MM.1S (cell line): Measurements from ENCODE around the gene ATXN1L.

ENCODE experiments used
- DNase-seq: peaks from one replicate; pipeline ENCODE4 v3.0.0-alpha.2; 2015
- H2AFZ ChIP-seq: fragments of 300-600 bp; sonication (generic); 2 replicates; pipeline ENCODE4 v1.6.0; 2016; ENCODE audit warnings: antibody characterized with exemption, low read length
- H3F3A ChIP-seq: fragments of 300-600 bp; sonication (generic); 2 replicates; pipeline ENCODE4 v1.6.1; 2016; ENCODE audit warnings: mild to moderate bottlenecking, antibody characterized with exemption, low read length, moderate library complexity, mixed read lengths; ENCODE audit not compliant: insufficient read depth
- H3K27ac ChIP-seq: fragments of 300-600 bp; sonication (generic); 2 replicates; pipeline ENCODE4 v1.5.1; 2016; ENCODE audit warnings: mild to moderate bottlenecking, low read length
- H3K27me3 ChIP-seq: fragments of 300-600 bp; sonication (generic); replicated peaks from 2 replicates; pipeline ENCODE4 v1.6.0; 2016; ENCODE audit warnings: low read length; ENCODE audit not compliant: insufficient read depth
- H3K36me3 ChIP-seq: fragments of 300-600 bp; sonication (generic); replicated peaks from 2 replicates; pipeline ENCODE4 v1.6.1; 2016; ENCODE audit warnings: mild to moderate bottlenecking, low read length, mixed read lengths; ENCODE audit not compliant: insufficient read depth
- H3K4me1 ChIP-seq: fragments of 300-600 bp; sonication (generic); 2 replicates; pipeline ENCODE4 v1.6.1; 2016; ENCODE audit warnings: low read length, mixed read lengths
- H3K4me2 ChIP-seq: fragments of 300-600 bp; sonication (generic); 2 replicates; pipeline ENCODE4 v1.6.0; 2016; ENCODE audit warnings: low read depth, low read length
- H3K4me3 ChIP-seq: fragments of 300-600 bp; sonication (generic); 2 replicates; pipeline ENCODE4 v1.5.1; 2016; ENCODE audit warnings: low read length, mixed read lengths
- H3K79me2 ChIP-seq: fragments of 300-600 bp; sonication (generic); 2 replicates; pipeline ENCODE4 v1.6.1; 2016; ENCODE audit warnings: mixed run types, low read length, mixed read lengths
- H3K9ac ChIP-seq: fragments of 300-600 bp; sonication (generic); 2 replicates; pipeline ENCODE4 v1.6.1; 2016; ENCODE audit warnings: low read length, mixed read lengths
- H3K9me2 ChIP-seq: fragments of 300-600 bp; sonication (generic); replicated peaks from 2 replicates; pipeline ENCODE4 v1.6.1; 2016; ENCODE audit warnings: mild to moderate bottlenecking, low read length, mixed read lengths; ENCODE audit not compliant: insufficient read depth
- H3K9me3 ChIP-seq: fragments of 300-600 bp; sonication (generic); replicated peaks from 2 replicates; pipeline ENCODE4 v1.6.1; 2016; ENCODE audit warnings: mild to moderate bottlenecking, low read length, mixed read lengths; ENCODE audit not compliant: insufficient read depth
- H4K20me1 ChIP-seq: fragments of 300-600 bp; sonication (generic); 2 replicates; pipeline ENCODE4 v1.6.1; 2016; ENCODE audit warnings: mild to moderate bottlenecking, low read length, moderate library complexity, mixed read lengths; ENCODE audit not compliant: insufficient read depth
- EZH2 ChIP-seq: fragments of 300-600 bp; sonication (generic); optimal IDR thresholded peaks from 2 replicates; pipeline ENCODE3; 2017; ENCODE audit warnings: low read depth, mild to moderate bottlenecking, antibody characterized with exemption, low read length, mixed read lengths
- EZH2phosphoT487 ChIP-seq: fragments of 300-600 bp; sonication (generic); IDR thresholded peaks from 2 replicates; pipeline ENCODE4 v1.6.1; 2018; ENCODE audit warnings: antibody characterized with exemption, low read length
- TF ChIP-seq, protein P1 (sequence below): fragments of 300-600 bp; sonication (generic); IDR thresholded peaks from 2 replicates; pipeline ENCODE4 v1.5.1; 2016; ENCODE audit warnings: antibody characterized with exemption, low read length, mixed read lengths

Gene ATXN1L

DNA sequence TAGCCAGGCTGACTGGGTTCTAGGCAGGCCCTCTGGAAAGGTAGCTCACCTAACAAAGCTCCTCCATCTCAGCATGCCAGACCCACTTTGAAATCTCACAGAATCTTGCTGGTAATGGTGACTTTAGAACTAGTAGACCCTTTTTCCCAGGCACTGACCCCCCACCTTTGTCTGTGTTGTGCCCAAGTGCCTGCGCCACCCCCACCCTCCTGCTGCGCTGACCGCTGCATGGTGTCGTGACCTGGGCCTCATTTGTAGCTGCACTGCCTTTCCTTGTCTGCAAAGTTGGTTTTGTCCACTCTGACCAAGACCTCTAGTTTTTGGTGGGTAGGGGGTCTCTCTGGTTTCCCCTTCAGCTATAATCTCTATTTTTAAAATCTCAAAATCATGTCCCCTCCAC lies 6.8 kb downstream of the ATXN1L start:
- no peaks in the 10 kb centered on the region for H3K9me2 ChIP-seq
- no peak for TF ChIP-seq EZH2phosphoT487
- TF ChIP-seq, protein P1, sequence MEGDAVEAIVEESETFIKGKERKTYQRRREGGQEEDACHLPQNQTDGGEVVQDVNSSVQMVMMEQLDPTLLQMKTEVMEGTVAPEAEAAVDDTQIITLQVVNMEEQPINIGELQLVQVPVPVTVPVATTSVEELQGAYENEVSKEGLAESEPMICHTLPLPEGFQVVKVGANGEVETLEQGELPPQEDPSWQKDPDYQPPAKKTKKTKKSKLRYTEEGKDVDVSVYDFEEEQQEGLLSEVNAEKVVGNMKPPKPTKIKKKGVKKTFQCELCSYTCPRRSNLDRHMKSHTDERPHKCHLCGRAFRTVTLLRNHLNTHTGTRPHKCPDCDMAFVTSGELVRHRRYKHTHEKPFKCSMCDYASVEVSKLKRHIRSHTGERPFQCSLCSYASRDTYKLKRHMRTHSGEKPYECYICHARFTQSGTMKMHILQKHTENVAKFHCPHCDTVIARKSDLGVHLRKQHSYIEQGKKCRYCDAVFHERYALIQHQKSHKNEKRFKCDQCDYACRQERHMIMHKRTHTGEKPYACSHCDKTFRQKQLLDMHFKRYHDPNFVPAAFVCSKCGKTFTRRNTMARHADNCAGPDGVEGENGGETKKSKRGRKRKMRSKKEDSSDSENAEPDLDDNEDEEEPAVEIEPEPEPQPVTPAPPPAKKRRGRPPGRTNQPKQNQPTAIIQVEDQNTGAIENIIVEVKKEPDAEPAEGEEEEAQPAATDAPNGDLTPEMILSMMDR = no peak
- TF ChIP-seq EZH2 = no peak
- no peak overlapping the region for H2AFZ ChIP-seq
- H4K20me1 ChIP-seq = no peaks in the 10 kb centered on the region
- H3K4me3 ChIP-seq = no peak overlapping the region
- 0 out of 2 replicates have a peak, but pooled peaks cover 7% of the 10 kb centered on the region for H3K36me3 ChIP-seq
- no peaks in the 10 kb centered on the region for H3K9me3 ChIP-seq
- no peak for DNase-seq
- peak overlapping the region; percentile 92 for H3K27ac ChIP-seq
- peaks cover 22% of the 10 kb centered on the region for H3F3A ChIP-seq
- no peaks in the 10 kb centered on the region for H3K27me3 ChIP-seq
- H3K4me2 ChIP-seq = peak overlapping the region; percentile 79
- H3K4me1 ChIP-seq = peaks cover 49% of the 10 kb centered on the region
- peak overlapping the region; percentile 51; the same call in 1 of the 2 replicates for H3K9ac ChIP-seq
- H3K79me2 ChIP-seq = peaks cover 95% of the 10 kb centered on the region

DNA sequence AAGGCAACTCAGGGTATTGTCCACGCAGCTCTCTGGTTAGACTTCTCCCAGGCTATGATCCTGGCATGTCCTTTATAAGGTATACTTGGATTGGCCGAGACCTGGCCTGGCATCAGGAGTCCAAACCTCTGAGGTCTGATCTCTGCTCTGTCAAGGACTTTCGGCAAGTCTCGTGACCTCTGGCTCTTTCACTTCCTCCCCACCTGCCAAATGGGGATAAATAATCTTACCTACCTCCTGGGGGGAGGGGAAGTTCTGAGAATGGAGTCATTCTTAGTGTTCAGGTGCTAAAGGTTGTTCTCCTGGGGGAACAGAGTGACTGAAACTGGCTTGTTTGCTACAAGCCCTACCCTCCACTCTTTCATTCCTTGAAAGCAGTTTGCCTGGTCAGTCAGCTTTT lies 7.6 kb downstream of the ATXN1L start:
- Histone ChIP-seq H3K9ac (peak overlapping the region; percentile 53), H3K4me1 (peaks cover 40% of the 10 kb centered on the region), H2AFZ (no peak overlapping the region), H3K36me3 (0 out of 2 replicates have a peak, but pooled peaks cover 3% of the 10 kb centered on the region), H4K20me1 (no peaks in the 10 kb centered on the region), H3F3A (peaks cover 22% of the 10 kb centered on the region), H3K9me3 (no peaks in the 10 kb centered on the region), H3K79me2 (peaks cover 90% of the 10 kb centered on the region), H3K4me3 (peak overlapping the region; percentile 31), H3K27ac (peak overlapping the region; percentile 92), H3K27me3 (no peaks in the 10 kb centered on the region), H3K4me2 (peak overlapping the region; percentile 79), H3K9me2 (no peaks in the 10 kb centered on the region)
- DNase-seq = peak; percentile 96
- TF ChIP-seq EZH2 = no peak

DNA sequence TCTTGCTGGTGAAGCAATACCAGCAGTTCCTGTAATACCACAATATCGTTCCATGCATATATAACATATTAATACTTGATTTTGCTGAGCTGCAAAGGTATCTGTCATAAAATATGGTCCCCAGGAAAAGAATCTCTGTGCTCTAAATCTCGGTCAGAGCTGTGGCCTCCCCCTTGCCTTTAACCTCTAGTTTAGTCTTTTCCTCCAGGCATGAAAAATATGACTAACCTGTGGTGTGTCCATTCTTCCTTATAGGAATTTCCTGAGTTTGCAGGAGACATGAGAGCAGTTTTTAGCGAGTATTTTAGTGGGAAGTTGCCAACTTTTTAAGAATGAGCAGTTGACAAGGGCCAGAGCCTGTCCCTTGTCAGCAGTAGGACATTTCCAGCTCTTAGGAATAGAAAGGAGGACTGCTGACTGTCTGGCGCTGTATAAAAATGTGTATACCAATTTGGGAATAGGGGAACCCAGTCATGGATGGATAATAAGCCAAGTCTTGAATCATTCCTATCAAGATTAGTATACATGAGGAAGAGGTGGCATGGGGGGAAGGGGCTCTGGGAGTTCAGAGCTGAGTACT lies 8.7 kb downstream of the ATXN1L start:
- peak overlapping the region; percentile 92; the same call in 1 of the 2 replicates for H3K27ac ChIP-seq
- DNase-seq = no peak
- H3K4me2 ChIP-seq = peak overlapping the region; percentile 79
- no peak overlapping the region for H3K9ac ChIP-seq
- no peaks in the 10 kb centered on the region for H3K9me3 ChIP-seq
- H3F3A ChIP-seq = peaks cover 22% of the 10 kb centered on the region
- no peaks in the 10 kb centered on the region for H4K20me1 ChIP-seq
- TF ChIP-seq EZH2phosphoT487 (no peak), EZH2 (no peak)
- TF ChIP-seq, protein P1 = no peak
- no peaks in the 10 kb centered on the region for H3K27me3 ChIP-seq
- no peaks in the 10 kb centered on the region for H3K9me2 ChIP-seq
- peaks cover 37% of the 10 kb centered on the region for H3K4me1 ChIP-seq
- peaks cover 80% of the 10 kb centered on the region for H3K79me2 ChIP-seq
- no peak overlapping the region for H3K4me3 ChIP-seq
- H2AFZ ChIP-seq = no peak overlapping the region
- H3K36me3 ChIP-seq = no peaks in the 10 kb centered on the region

DNA sequence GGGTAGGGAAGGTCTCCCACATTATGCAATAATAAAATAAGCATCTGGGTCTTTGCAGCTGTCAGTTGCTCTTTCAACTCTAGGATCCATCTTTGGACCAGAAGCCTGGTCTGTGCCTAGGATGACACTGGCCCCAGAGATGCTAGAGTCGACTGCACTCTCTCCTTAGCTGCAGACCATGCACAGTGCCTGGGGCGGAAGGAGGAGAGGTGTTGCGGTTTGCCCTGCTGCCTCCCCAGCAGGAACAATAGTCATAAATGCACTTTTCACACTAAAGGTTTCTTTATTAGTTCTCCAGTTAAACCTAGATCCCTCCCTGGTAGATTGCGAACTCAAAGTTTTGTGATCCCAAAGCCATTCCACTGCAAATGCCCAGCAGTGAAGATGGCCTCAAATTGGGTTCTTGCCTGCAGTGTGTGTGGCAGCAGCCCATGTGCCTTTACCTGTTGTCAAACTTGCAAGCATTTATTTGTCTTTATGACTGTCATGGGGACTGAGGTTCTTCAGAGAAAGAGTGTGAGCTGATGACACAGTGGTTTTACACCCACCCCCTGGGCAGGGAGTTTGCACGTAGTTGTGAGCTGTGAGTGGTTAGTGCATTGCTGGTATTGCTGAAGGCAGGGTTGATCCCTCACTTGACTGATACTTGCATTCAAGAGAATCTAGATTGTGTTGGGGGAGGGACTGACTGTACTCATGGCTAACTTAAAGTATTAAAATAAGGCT lies 10.3 kb downstream of the ATXN1L start:
- H4K20me1 ChIP-seq = no peaks in the 10 kb centered on the region
- no peak for TF ChIP-seq EZH2
- TF ChIP-seq, protein P1 = no peak
- no peak for TF ChIP-seq EZH2phosphoT487
- H3K36me3 ChIP-seq = no peaks in the 10 kb centered on the region

More for the DNA sequence above, 10.3 kb downstream of the ATXN1L start:
- H3K4me1 ChIP-seq = peaks cover 37% of the 10 kb centered on the region
- no peaks in the 10 kb centered on the region for H3K9me2 ChIP-seq
- H3K79me2 ChIP-seq = peaks cover 63% of the 10 kb centered on the region
- no peak overlapping the region for H3K9ac ChIP-seq
- DNase-seq = no peak
- H2AFZ ChIP-seq = no peak overlapping the region
- no peak overlapping the region for H3K27ac ChIP-seq
- no peaks in the 10 kb centered on the region for H3K9me3 ChIP-seq
- H3K4me2 ChIP-seq = no peak overlapping the region
- H3K27me3 ChIP-seq = no peaks in the 10 kb centered on the region
- no peak overlapping the region for H3K4me3 ChIP-seq
- peaks cover 22% of the 10 kb centered on the region for H3F3A ChIP-seq
